B cell (primary cell): ENCODE data around the gene COBL. TPM values are rescaled to one million over a fixed set of nuclear protein-coding genes. Genes with fewer than 3 reads are reported as not detected.

ENCODE experiments used
- ATAC-seq: fragments of 200-7000 bp; cut with Tn5 transposase; one replicate; pipeline ENCODE4 v1.10.0; 2021; ENCODE audit warnings: low read depth, mild to moderate bottlenecking, moderate number of reproducible peaks, moderate library complexity
- CTCF ChIA-PET: fragments of 350-600 bp; sonication (Branson Sonifier 250); formaldehyde crosslinking; loops from one replicate; lab custom pipeline; 2021; ENCODE audit warnings: antibody characterized with exemption, inconsistent platforms; lab: Charles Lee
- POLR2A ChIA-PET: fragments of 350-600 bp; sonication (Branson Sonifier 250); formaldehyde crosslinking; loops from one replicate; lab custom pipeline; 2021; ENCODE audit warnings: antibody characterized with exemption; lab: Charles Lee
- DNase-seq: peaks from one replicate; pipeline ENCODE4 v3.0.0; 2013
- H2AFZ ChIP-seq: 2 replicates; pipeline ENCODE4 v1.6.1; 2012; ENCODE audit warnings: mild to moderate bottlenecking, low read depth, low read length; ENCODE audit not compliant: insufficient read depth, poor library complexity, severe bottlenecking
- H3K27ac ChIP-seq, 2 donors: 1 replicate in 1 of 2; 2 replicates in 1 of 2; pipeline ENCODE4 v1.5.1; 2012 to 2013; ENCODE audit warnings: low read length in 2 of 2, mild to moderate bottlenecking in 2 of 2, moderate library complexity in 1 of 2
- H3K27me3 ChIP-seq, 4 experiments: fragments of 200-600 bp in 1 of 4; sonication (generic) in 1 of 4; replicated peaks in 1 of 4; 1 replicate in 2 of 4; 2 replicates in 2 of 4; pipeline versions ENCODE4 v1.6.1 to v1.7.0; 2013 to 2016; ENCODE audit warnings: low read length in 3 of 4, mild to moderate bottlenecking in 2 of 4, mixed read lengths in 1 of 4, moderate library complexity in 1 of 4; ENCODE audit not compliant: insufficient read depth in 4 of 4, control insufficient read depth in 3 of 4; ENCODE audit errors: control extremely low read depth in 1 of 4
- H3K36me3 ChIP-seq, 2 experiments: replicated peaks in 1 of 2; 1 replicate in 1 of 2; 2 replicates in 1 of 2; pipeline versions ENCODE4 v1.6.1 to v1.7.1; 2013; ENCODE audit warnings: low read length in 1 of 2; ENCODE audit not compliant: insufficient read depth in 2 of 2, control insufficient read depth in 1 of 2; ENCODE audit errors: control extremely low read depth in 1 of 2, extremely low read depth in 1 of 2
- H3K4me1 ChIP-seq, 2 donors: fragments of 200-600 bp in 1 of 2; sonication (generic) in 1 of 2; 1 replicate in 1 of 2; 2 replicates in 1 of 2; pipeline versions ENCODE4 v1.5.1 to v1.6.1; 2013 to 2017; ENCODE audit warnings: low read length in 2 of 2; ENCODE audit not compliant: control insufficient read depth in 2 of 2, insufficient read depth in 2 of 2
- H3K4me2 ChIP-seq: replicated peaks from 2 replicates; pipeline ENCODE3; 2012; ENCODE audit warnings: mild to moderate bottlenecking, low read depth, low read length; ENCODE audit not compliant: poor library complexity, severe bottlenecking
- H3K4me3 ChIP-seq, 5 experiments: fragments of 200-600 bp in 1 of 5; sonication (generic) in 1 of 5; 1 replicate in 3 of 5; 2 replicates in 2 of 5; pipeline versions ENCODE4 v1.5.1 to v1.7.0; 2011 to 2016; ENCODE audit warnings: low read length in 4 of 5, mild to moderate bottlenecking in 4 of 5, low read depth in 2 of 5, control low read depth in 1 of 5, moderate library complexity in 1 of 5; ENCODE audit not compliant: insufficient read depth in 1 of 5; ENCODE audit errors: control extremely low read depth in 1 of 5, extremely low read depth in 1 of 5
- H3K79me2 ChIP-seq: fragments of 200-600 bp; sonication (generic); one replicate; pipeline ENCODE4 v1.6.0; 2016; ENCODE audit warnings: low read length; ENCODE audit not compliant: control insufficient read depth, insufficient read depth
- H3K9ac ChIP-seq: fragments of 200-600 bp; sonication (generic); 2 replicates; pipeline ENCODE4 v1.6.1; 2017; ENCODE audit warnings: mild to moderate bottlenecking, low read length, moderate library complexity
- H3K9me3 ChIP-seq, 3 donors: one replicate each; pipeline versions ENCODE4 v1.6.1 to v1.7.1; 2013; ENCODE audit warnings: low read length in 2 of 3; ENCODE audit not compliant: control insufficient read depth in 2 of 3, insufficient read depth in 1 of 3; ENCODE audit errors: control extremely low read depth in 1 of 3
- H4K20me1 ChIP-seq: 2 replicates; pipeline ENCODE4 v1.6.0; 2012; ENCODE audit warnings: mild to moderate bottlenecking, low read length; ENCODE audit not compliant: insufficient read depth, control insufficient read depth, poor library complexity, severe bottlenecking
- H3K27ac Mint-ChIP-seq: one replicate; pipeline ENCODE4 v1.8.0; 2021; ENCODE audit warnings: mixed read lengths
- H3K27me3 Mint-ChIP-seq: one replicate; pipeline ENCODE4 v1.8.0; 2021; ENCODE audit warnings: mixed read lengths
- H3K4me1 Mint-ChIP-seq: one replicate; pipeline ENCODE4 v1.8.0; 2021; ENCODE audit warnings: mixed read lengths
- H3K4me3 Mint-ChIP-seq: one replicate; pipeline ENCODE4 v1.8.0; 2021; ENCODE audit warnings: mixed read lengths
- H3K9me3 Mint-ChIP-seq: one replicate; pipeline ENCODE4 v1.8.0; 2022; ENCODE audit warnings: mixed read lengths; ENCODE audit not compliant: insufficient read depth
- CTCF ChIP-seq: fragments of 200-600 bp; IDR thresholded peaks from one replicate; pipeline ENCODE4 v1.8.0; 2022; ENCODE audit warnings: antibody characterized with exemption, mild to moderate bottlenecking
- EZH2 ChIP-seq: IDR thresholded peaks from 2 replicates; pipeline ENCODE4 v1.6.1; 2012; ENCODE audit warnings: borderline replicate concordance, low read depth, mild to moderate bottlenecking, moderate library complexity, low read length; ENCODE audit not compliant: insufficient read depth, poor library complexity, severe bottlenecking
- WGBS: methylation state at CpG from one replicate; pipeline ENCODE4 v1.1.5; 2013; ENCODE audit warnings: missing lambda C conversion rate; ENCODE audit not compliant: insufficient coverage; 5-methylcytosine and 5-hydroxymethylcytosine counted together
- intact Hi-C: fragments of 100-400 bp; cut with micrococcal nuclease; formaldehyde crosslinking; loops from one replicate; pipeline ENCODE4 v1.10.0; 2022
- polyA plus RNA-seq: library from polyadenylated mRNA; depleted of rRNA; stranded (reverse); fragments of >200 nt; gene quantifications from 2 replicates; pipeline ENCODE4 v1.2.3, GENCODE V29; 2012
- total RNA-seq, 2 donors: library from RNA; stranded (reverse); fragments of 120-200 nt in 1 of 2; gene quantifications; 1 replicate in 1 of 2; 2 replicates in 1 of 2; pipeline versions ENCODE4 v1.2.3 to v1.2.4, GENCODE V29; 2013 to 2022

The COBL gene
- total and polyA plus RNA-seq, 2 donors (not counting 1 experiment from before 2014, with no cell fraction given): not detected

- Mint-ChIP-seq H3K4me3 (no peak overlapping the region), H3K27me3 (peaks cover 10% of the 10 kb centered on the region), H3K27ac (no peak overlapping the region), H3K4me1 (peaks cover 2% of the 10 kb centered on the region), H3K9me3 (no peaks in the 10 kb centered on the region)
- no peak overlapping the region for H3K9ac ChIP-seq
- TF ChIP-seq EZH2: no peak
- TF ChIP-seq CTCF: no peak
- no peaks in the 10 kb centered on the region for H3K79me2 ChIP-seq
- no peak overlapping the region for H3K27ac ChIP-seq
- H3K36me3 ChIP-seq: no peaks in the 10 kb centered on the region
- ATAC-seq (no peak), DNase-seq (no peak)
- H3K4me1 ChIP-seq: peaks cover 0 to 3% of the 10 kb centered on the region in 2 donors
- H3K4me3 ChIP-seq: no peak overlapping the region
- no CpG with 5 or more reads among the region's 1 CpG for WGBS
- CTCF ChIA-PET: no interaction called here
- no peak overlapping the region for H3K4me2 ChIP-seq
- H3K27me3 ChIP-seq: peaks cover 0 to 4% (median 2%) of the 10 kb centered on the region in 4 experiments
- intact Hi-C loops: no loop called here
- POLR2A ChIA-PET: no interaction called here
- H3K9me3 ChIP-seq: no peaks in the 10 kb centered on the region
- no peak overlapping the region for H2AFZ ChIP-seq
- no peaks in the 10 kb centered on the region for H4K20me1 ChIP-seq
Measured at GRCh38 chr7:51165337-51165736, 151.3 kb downstream of the COBL start.

GRCh38 chr7:51162724-51163329 is 153.8 kb downstream of the COBL start:
- peaks cover 10% of the 10 kb centered on the region for H3K27me3 Mint-ChIP-seq
- peaks cover 2% of the 10 kb centered on the region for H3K4me1 Mint-ChIP-seq
- Histone ChIP-seq H4K20me1 (no peaks in the 10 kb centered on the region), H3K36me3 (no peaks in the 10 kb centered on the region), H3K9me3 (no peaks in the 10 kb centered on the region), H3K4me1 (peaks cover 0 to 8% of the 10 kb centered on the region in 2 donors), H3K4me3 (no peak overlapping the region), H3K79me2 (no peaks in the 10 kb centered on the region), H3K27ac (no peak overlapping the region), H2AFZ (no peak overlapping the region), H3K27me3 (peaks cover 0 to 4% (median 2%) of the 10 kb centered on the region in 4 experiments), H3K4me2 (no peak overlapping the region), H3K9ac (no peak overlapping the region)
- no peak overlapping the region for H3K27ac Mint-ChIP-seq
- WGBS: 26% methylated on average over 5 of the region's 9 CpGs
- ChIA-PET POLR2A (no interaction called here), CTCF (interaction anchor here (0.6 to 6.3 kb wide), 20 partner anchors 7 to 1073 kb away, joined by 3 to 142 read pairs (median 4); partner anchors contain the start of gene ZPBP)
- intact Hi-C loops: no loop called here
- H3K4me3 Mint-ChIP-seq: no peak overlapping the region
- H3K9me3 Mint-ChIP-seq: no peaks in the 10 kb centered on the region
- TF ChIP-seq CTCF (peak; percentile 83), EZH2 (no peak)
- ATAC-seq (no peak), DNase-seq (peak; percentile 63)
